HCT116 (cell line): Measurements from ENCODE around the gene CRIM1.

Source experiments
- CEBPB ChIP-seq: IDR thresholded peaks from 2 replicates; pipeline ENCODE4 v1.6.1; 2012; ENCODE audit warnings: low read depth
- EGR1 ChIP-seq: IDR thresholded peaks from 2 replicates; pipeline ENCODE4 v1.6.1; 2012; ENCODE audit warnings: low read depth
- EZH2 ChIP-seq: fragments of 200-600 bp; sonication (generic); IDR thresholded peaks from 2 replicates; pipeline ENCODE4 v1.6.1; 2017; ENCODE audit warnings: antibody characterized with exemption, mixed run types
- EZH2phosphoT487 ChIP-seq: fragments of 200-600 bp; IDR thresholded peaks from 2 replicates; pipeline ENCODE4 v1.6.1; 2018; ENCODE audit warnings: antibody characterized with exemption, borderline replicate concordance
- FOSL1 ChIP-seq: IDR thresholded peaks from 2 replicates; pipeline ENCODE4 v1.6.1; 2012; ENCODE audit warnings: low read depth
- MAX ChIP-seq: IDR thresholded peaks from 2 replicates; pipeline ENCODE4 v1.6.1; 2012
- POLR2A ChIP-seq: IDR thresholded peaks from 2 replicates; pipeline ENCODE4 v1.7.0; 2011; ENCODE audit warnings: borderline replicate concordance; ENCODE audit not compliant: insufficient read depth, insufficient read length; ENCODE audit errors: extremely low read depth
- POLR2AphosphoS5 ChIP-seq: IDR thresholded peaks from 2 replicates; pipeline ENCODE4 v1.6.1; 2011; ENCODE audit warnings: mild to moderate bottlenecking, low read depth, low read length, moderate library complexity
- RAD21 ChIP-seq: IDR thresholded peaks from 2 replicates; pipeline ENCODE4 v1.6.1; 2012; ENCODE audit warnings: low read depth, mild to moderate bottlenecking
- SRF ChIP-seq: IDR thresholded peaks from 2 replicates; pipeline ENCODE4 v1.6.1; 2012; ENCODE audit warnings: low read depth
- ZBTB33 ChIP-seq: IDR thresholded peaks from 2 replicates; pipeline ENCODE4 v1.6.1; 2011; ENCODE audit warnings: mild to moderate bottlenecking, low read length, moderate library complexity; ENCODE audit not compliant: insufficient replicate concordance; ENCODE audit errors: extremely low read depth
- ZNF274 ChIP-seq: fragments of 200-500 bp; sonication (Bioruptor generic); IDR thresholded peaks from 2 replicates; pipeline ENCODE4 v1.6.1; 2014; ENCODE audit warnings: mild to moderate bottlenecking, low read depth, low read length, inconsistent platforms
- TF ChIP-seq, protein P1 (sequence below), 3 experiments: fragments of 200-600 bp in 1 of 3; sonication (generic) in 1 of 3; IDR thresholded peaks in 2 of 3; conservative IDR thresholded peaks in 1 of 3; 2 replicates each; pipeline ENCODE4 v1.5.1; 2012 to 2017; ENCODE audit warnings: low read depth in 2 of 3, low read length in 2 of 3, antibody characterized with exemption in 1 of 3, borderline replicate concordance in 1 of 3, control low read depth in 1 of 3, mild to moderate bottlenecking in 1 of 3, mixed read lengths in 1 of 3, mixed run types in 1 of 3, moderate library complexity in 1 of 3; ENCODE audit not compliant: insufficient read depth in 1 of 3

- TF ChIP-seq EZH2phosphoT487 = no peak
- TF ChIP-seq, protein P1, sequence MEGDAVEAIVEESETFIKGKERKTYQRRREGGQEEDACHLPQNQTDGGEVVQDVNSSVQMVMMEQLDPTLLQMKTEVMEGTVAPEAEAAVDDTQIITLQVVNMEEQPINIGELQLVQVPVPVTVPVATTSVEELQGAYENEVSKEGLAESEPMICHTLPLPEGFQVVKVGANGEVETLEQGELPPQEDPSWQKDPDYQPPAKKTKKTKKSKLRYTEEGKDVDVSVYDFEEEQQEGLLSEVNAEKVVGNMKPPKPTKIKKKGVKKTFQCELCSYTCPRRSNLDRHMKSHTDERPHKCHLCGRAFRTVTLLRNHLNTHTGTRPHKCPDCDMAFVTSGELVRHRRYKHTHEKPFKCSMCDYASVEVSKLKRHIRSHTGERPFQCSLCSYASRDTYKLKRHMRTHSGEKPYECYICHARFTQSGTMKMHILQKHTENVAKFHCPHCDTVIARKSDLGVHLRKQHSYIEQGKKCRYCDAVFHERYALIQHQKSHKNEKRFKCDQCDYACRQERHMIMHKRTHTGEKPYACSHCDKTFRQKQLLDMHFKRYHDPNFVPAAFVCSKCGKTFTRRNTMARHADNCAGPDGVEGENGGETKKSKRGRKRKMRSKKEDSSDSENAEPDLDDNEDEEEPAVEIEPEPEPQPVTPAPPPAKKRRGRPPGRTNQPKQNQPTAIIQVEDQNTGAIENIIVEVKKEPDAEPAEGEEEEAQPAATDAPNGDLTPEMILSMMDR (IDR thresholded peaks at IDR 0.05 in 2 of 3, conservative IDR thresholded peaks at IDR 0.05 in 1 of 3; ENCODE audit: borderline replicate concordance in 1 of 3, insufficient read depth in 1 of 3, low read depth in 2 of 3, low read length in 2 of 3) = no peak
- TF ChIP-seq POLR2A = no peak
- TF ChIP-seq RAD21 = no peak
- no peak for TF ChIP-seq MAX
- TF ChIP-seq POLR2AphosphoS5 = no peak
- TF ChIP-seq ZNF274 = no peak
- TF ChIP-seq EZH2 = no peak
- no peak for TF ChIP-seq EGR1
- TF ChIP-seq ZBTB33 = no peak
- TF ChIP-seq FOSL1 = no peak
- TF ChIP-seq CEBPB = no peak
- no peak for TF ChIP-seq SRF
These were observed 216.6 kb downstream of the CRIM1 start for GRCh38 chr2:36572054-36572718.
